IMR-90 (cell line): ENCODE results near the gene CPTP.

Experiments
- CTCF ChIP-seq: conservative IDR thresholded peaks from 2 replicates; pipeline ENCODE4 v1.5.1; 2012; ENCODE audit warnings: mild to moderate bottlenecking, low read depth, low read length, improper control_type of control experiment
- MAZ ChIP-seq: IDR thresholded peaks from 2 replicates; pipeline ENCODE4 v1.6.1; 2012; ENCODE audit warnings: low read depth, mild to moderate bottlenecking, low read length, improper control_type of control experiment, moderate library complexity, borderline replicate concordance
- SMC3 ChIP-seq: fragments of 150-350 bp; IDR thresholded peaks from 2 replicates; pipeline ENCODE4 v1.6.1; 2016; ENCODE audit warnings: low read depth, mild to moderate bottlenecking, antibody characterized with exemption, low read length, moderate library complexity

DNA sequence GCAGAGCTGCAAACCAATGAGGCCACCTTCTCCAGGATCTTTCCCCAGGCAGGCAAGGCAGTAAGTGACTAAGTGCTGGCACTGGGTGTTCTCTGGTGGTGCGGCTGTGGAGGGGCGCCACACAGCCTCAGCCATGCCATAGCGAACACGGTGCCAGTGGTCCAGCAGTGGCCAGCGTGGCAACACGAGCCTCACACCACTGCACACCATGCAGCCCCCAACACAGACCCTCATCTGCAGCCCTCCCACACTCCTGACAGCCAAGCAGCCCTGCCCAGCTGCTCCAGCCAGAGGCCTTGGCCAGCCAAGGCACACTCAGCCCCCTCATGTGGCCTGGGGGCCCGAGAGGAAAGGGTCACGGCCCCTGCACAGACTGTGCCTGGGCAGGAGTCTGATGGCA, 3.1 kb upstream of the CPTP start:
- TF ChIP-seq CTCF (no peak), MAZ (no peak), SMC3 (no peak)
